ENCODE data around the gene CBX6. TPM values are rescaled to one million over a fixed set of nuclear protein-coding genes. Genes with fewer than 3 reads are reported as not detected.

Gene CBX6
- total and polyA plus RNA-seq, 10 donors: 10.2 to 72.2 (median 38.7) TPM

DNA sequence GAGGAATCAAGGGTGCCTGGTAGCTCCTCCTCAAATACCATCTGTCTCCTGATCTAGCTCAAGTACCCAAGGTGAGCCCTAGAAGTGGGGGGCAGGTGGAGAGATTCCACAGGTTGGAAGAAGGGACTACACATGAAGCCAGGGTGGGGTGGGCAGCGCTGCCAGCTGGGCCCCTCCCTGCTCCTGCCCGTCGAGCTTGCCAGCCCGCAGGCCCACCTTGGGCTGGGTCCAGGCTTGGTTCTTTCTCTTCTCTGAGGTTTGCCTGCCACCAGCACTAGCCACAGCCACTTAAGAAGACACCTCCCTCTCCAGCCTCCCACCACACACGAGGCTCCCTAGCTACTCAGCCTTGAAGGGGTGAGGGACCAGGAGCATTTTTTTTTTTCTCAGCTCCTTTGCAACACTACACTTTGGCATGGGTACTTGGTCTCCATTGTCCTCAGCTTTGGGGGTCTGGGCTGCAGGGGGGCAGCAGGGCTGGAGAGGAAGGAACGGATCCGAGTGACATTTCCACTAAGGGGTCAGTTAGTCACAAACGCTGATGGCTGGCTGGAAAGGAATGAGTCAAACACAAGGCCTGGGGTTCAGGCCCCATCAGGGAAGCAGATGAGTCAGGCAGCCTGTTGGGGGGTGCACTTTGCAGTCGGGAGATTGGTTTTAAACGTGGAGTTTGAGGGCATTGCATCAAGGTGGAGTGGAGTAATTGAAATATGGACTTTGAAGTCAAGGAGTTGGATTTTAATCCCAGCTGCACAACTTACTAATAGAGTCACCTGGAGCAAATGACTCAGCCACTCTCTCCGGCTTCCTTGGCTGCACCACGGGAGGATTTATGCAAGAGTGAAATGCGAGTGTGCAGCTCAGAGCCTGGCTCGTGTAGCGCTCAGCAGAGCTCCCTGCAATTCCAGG, 20.8 kb downstream of the CBX6 start:
- no peaks in the 10 kb centered on the region for H3K4me1 ChIP-seq
- H3K27ac ChIP-seq: no peak overlapping the region
- H3K36me3 ChIP-seq: no peaks in the 10 kb centered on the region
- TF ChIP-seq, protein P1, sequence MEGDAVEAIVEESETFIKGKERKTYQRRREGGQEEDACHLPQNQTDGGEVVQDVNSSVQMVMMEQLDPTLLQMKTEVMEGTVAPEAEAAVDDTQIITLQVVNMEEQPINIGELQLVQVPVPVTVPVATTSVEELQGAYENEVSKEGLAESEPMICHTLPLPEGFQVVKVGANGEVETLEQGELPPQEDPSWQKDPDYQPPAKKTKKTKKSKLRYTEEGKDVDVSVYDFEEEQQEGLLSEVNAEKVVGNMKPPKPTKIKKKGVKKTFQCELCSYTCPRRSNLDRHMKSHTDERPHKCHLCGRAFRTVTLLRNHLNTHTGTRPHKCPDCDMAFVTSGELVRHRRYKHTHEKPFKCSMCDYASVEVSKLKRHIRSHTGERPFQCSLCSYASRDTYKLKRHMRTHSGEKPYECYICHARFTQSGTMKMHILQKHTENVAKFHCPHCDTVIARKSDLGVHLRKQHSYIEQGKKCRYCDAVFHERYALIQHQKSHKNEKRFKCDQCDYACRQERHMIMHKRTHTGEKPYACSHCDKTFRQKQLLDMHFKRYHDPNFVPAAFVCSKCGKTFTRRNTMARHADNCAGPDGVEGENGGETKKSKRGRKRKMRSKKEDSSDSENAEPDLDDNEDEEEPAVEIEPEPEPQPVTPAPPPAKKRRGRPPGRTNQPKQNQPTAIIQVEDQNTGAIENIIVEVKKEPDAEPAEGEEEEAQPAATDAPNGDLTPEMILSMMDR (IDR thresholded peaks at IDR 0.05 in 8 of 11, conservative IDR thresholded peaks at IDR 0.05 in 3 of 11): no peak
- no peak for TF ChIP-seq POLR2AphosphoS5 (IDR thresholded peaks at IDR 0.05)
- no peak for TF ChIP-seq POLR2A (IDR thresholded peaks at IDR 0.05)
- H3K9me3 ChIP-seq: no peaks in the 10 kb centered on the region
- intact Hi-C loops (cut with DNase I; ENCODE audit: low total_unique reads): no loop called here
- H3K27me3 ChIP-seq (replicated peaks in 1 of 7): peaks cover 0 to 14% (median 0%) of the 10 kb centered on the region in 7 donors
- 56 to 65% (median 63%) methylated on average over 15 of the region's 15 CpGs for WGBS, 5 donors
- no peak for DNase-seq
- H3K4me3 ChIP-seq: no peak overlapping the region

DNA sequence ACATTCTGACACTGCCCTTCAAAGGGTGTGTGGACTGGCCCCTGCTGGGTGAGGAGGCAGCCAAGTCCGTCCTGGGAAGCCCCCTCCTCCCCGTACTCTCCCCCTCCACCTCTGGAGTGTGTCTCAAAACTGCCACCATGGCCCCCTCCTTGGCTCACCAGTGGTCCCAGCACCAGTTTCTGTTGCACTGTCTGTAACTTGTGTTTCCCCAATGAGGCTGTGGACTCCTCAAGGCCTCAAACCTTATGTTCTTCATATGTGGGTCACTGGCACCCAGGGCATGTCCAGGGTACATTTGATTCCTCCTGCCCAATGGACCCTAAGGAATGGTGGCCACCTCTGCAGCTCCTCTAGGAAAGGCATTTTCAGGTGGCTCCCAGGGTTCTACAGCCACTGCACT, 21.6 kb downstream of the CBX6 start:
- no peaks in the 10 kb centered on the region for H3K36me3 ChIP-seq
- no peak for DNase-seq
- no peak overlapping the region for H3K27ac ChIP-seq
- TF ChIP-seq, protein P1 (IDR thresholded peaks at IDR 0.05 in 8 of 11, conservative IDR thresholded peaks at IDR 0.05 in 3 of 11): no peak
- TF ChIP-seq POLR2A (IDR thresholded peaks at IDR 0.05) (no peak), POLR2AphosphoS5 (IDR thresholded peaks at IDR 0.05) (no peak)
- intact Hi-C loops (cut with DNase I; ENCODE audit: low total_unique reads): no loop called here
- H3K4me3 ChIP-seq: no peak overlapping the region
- no peaks in the 10 kb centered on the region for H3K9me3 ChIP-seq
- no peaks in the 10 kb centered on the region for H3K4me1 ChIP-seq
- WGBS, 5 donors: 69 to 83% (median 70%) methylated on average over 2 of the region's 2 CpGs
- H3K27me3 ChIP-seq (replicated peaks in 1 of 7): peaks cover 0 to 22% (median 0%) of the 10 kb centered on the region in 7 donors

DNA sequence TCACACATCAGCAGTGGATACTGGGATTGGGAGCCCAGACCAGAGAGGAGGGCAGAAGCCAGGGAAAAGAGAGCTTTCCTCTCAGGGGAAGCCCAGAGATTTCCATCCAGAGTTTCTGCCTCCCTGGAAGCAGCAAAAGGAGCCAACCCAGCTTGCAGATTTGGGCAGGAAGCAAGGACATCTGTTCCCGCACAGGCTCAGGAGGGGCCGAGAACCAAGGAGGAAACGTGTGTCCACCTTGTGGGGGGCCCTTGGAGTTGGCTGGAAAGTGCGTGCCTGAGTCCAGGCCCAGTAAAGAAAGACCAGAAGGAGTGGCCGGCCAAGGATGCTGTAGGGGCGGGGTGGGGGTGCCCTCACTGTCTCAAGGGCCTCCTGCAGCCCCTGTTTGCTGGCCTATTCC, 22.2 kb downstream of the CBX6 start:
- no peak overlapping the region for H3K4me3 ChIP-seq
- no peaks in the 10 kb centered on the region for H3K9me3 ChIP-seq
- WGBS, 5 donors: 69 to 75% (median 74%) methylated on average over 5 to 6 of the region's 6 CpGs
- TF ChIP-seq POLR2AphosphoS5 (IDR thresholded peaks at IDR 0.05) (no peak), POLR2A (IDR thresholded peaks at IDR 0.05) (no peak)
- TF ChIP-seq, protein P1 (IDR thresholded peaks at IDR 0.05 in 8 of 11, conservative IDR thresholded peaks at IDR 0.05 in 3 of 11): no peak
- intact Hi-C loops (cut with DNase I; ENCODE audit: low total_unique reads): no loop called here
- H3K27me3 ChIP-seq (replicated peaks in 1 of 7): peaks cover 0 to 28% (median 0%) of the 10 kb centered on the region in 7 donors
- H3K4me1 ChIP-seq: no peaks in the 10 kb centered on the region
- no peaks in the 10 kb centered on the region for H3K36me3 ChIP-seq
- no peak overlapping the region for H3K27ac ChIP-seq
- no peak for DNase-seq

DNA sequence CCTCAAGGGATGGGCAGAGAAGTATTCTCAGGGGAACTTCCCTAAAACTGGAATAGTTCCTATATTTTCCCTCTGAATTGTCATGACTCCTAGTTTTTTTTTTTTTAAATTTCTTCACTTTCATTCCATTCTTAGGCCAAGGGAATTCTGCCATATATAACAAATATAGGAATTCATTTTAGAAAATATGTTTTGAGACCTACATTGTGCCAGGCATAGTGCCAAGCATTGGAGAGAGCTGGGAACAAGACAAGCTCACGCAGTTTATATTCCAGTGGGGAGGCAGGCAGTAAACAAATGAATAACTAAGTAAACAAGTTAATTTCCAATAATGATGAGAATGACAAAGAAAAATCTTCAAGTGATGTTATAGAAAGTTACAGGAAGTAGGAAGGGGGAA, 25.6 kb downstream of the CBX6 start:
- DNase-seq: no peak
- H3K4me3 ChIP-seq: no peak overlapping the region
- intact Hi-C loops (cut with DNase I; ENCODE audit: low total_unique reads): no loop called here
- H3K9me3 ChIP-seq: no peaks in the 10 kb centered on the region
- 89 to 98% (median 94%) methylated on average over 1 of the region's 1 CpG for WGBS, 5 donors
- H3K36me3 ChIP-seq: no peaks in the 10 kb centered on the region
- peaks cover 8 to 28% (median 17%) of the 10 kb centered on the region in 6 donors for H3K4me1 ChIP-seq
- TF ChIP-seq POLR2A (IDR thresholded peaks at IDR 0.05): no peak
- no peak for TF ChIP-seq POLR2AphosphoS5 (IDR thresholded peaks at IDR 0.05)
- TF ChIP-seq, protein P1 (IDR thresholded peaks at IDR 0.05 in 8 of 11, conservative IDR thresholded peaks at IDR 0.05 in 3 of 11): no peak
- H3K27ac ChIP-seq: no peak overlapping the region
- peaks cover 0 to 59% (median 23%) of the 10 kb centered on the region in 7 donors for H3K27me3 ChIP-seq (replicated peaks in 1 of 7)

Measured in spleen (tissue), 11 donors.